K562 (cell line): ENCODE data around the gene ERICH2. TPM values are rescaled to one million over a fixed set of nuclear protein-coding genes. Genes with fewer than 3 reads are reported as not detected.

ENCODE experiments used
- ATAC-seq: fragments of 200-7000 bp; cut with Tn5 transposase; 3 replicates; pipeline ENCODE4 v1.9.1; 2020; ENCODE audit warnings: moderate library complexity
- BruUV-seq: library from RNA; stranded (reverse); fragments of 400-500 nt; replicated peaks from 2 replicates; lab custom pipeline; 2021; lab: Mats Ljungman, UMichigan
- CTCF ChIA-PET: fragments of 300-600 bp; formaldehyde crosslinking; extraction: SDS; loops from one replicate; lab custom pipeline; 2021; ENCODE audit warnings: low intra/inter-chr PET ratio; lab: Yijun Ruan, JAX
- POLR2A ChIA-PET: fragments of 300-600, 350-650 bp; sonication (Branson Sonifier 250); formaldehyde crosslinking; extraction: SDS; loops from one replicate; lab custom pipeline; 2021; ENCODE audit warnings: antibody characterized with exemption, inconsistent platforms; lab: Yijun Ruan, JAX
- DNase-seq, 4 experiments: peaks; one replicate each; pipeline versions ENCODE4 v3.0.0 to v3.0.0-alpha.2; 2011 to 2018; ENCODE audit warnings: low spot score in 3 of 4, mixed read lengths in 3 of 4; ENCODE audit errors: extremely low read depth in 1 of 4
- FAIRE-seq: peaks from 2 replicates; lab custom pipeline; 2011; peaks lifted over from hg19 to GRCh38; lab: Jason Lieb, UNC
- H2AFZ ChIP-seq: 2 replicates; pipeline ENCODE4 v1.6.0; 2011; ENCODE audit warnings: low read depth, low read length, control low read depth, inconsistent platforms
- H3K27ac ChIP-seq: fragments of 200-600 bp; 3 replicates; pipeline ENCODE4 v1.8.0; 2011; ENCODE audit warnings: low read depth, mild to moderate bottlenecking, control low read depth, inconsistent platforms, low read length, moderate library complexity, mixed read lengths; ENCODE audit errors: extremely low read depth
- H3K27me3 ChIP-seq, 2 experiments: fragments of 300-600 bp in 1 of 2; 2 replicates in 1 of 2; 3 replicates in 1 of 2; pipeline versions ENCODE4 v1.6.0 to v1.8.0; 2011; ENCODE audit warnings: inconsistent platforms in 2 of 2, low read length in 2 of 2, mild to moderate bottlenecking in 1 of 2, mixed read lengths in 1 of 2, moderate library complexity in 1 of 2; ENCODE audit not compliant: control insufficient read depth in 2 of 2, insufficient read depth in 2 of 2
- H3K36me3 ChIP-seq: fragments of 300-600 bp; 3 replicates; pipeline ENCODE4 v1.8.0; 2011; ENCODE audit warnings: mild to moderate bottlenecking, low read length, inconsistent platforms; ENCODE audit not compliant: control insufficient read depth, insufficient read depth
- H3K4me1 ChIP-seq, 2 experiments: fragments of 200-600 bp in 1 of 2; replicated peaks in 1 of 2; 2 replicates in 1 of 2; 3 replicates in 1 of 2; pipeline versions ENCODE4 v1.5.1 to v1.8.0; 2011; ENCODE audit warnings: inconsistent platforms in 2 of 2, low read length in 2 of 2, mild to moderate bottlenecking in 1 of 2, mixed read lengths in 1 of 2, moderate library complexity in 1 of 2; ENCODE audit not compliant: control insufficient read depth in 2 of 2, insufficient read depth in 2 of 2
- H3K4me2 ChIP-seq: 2 replicates; pipeline ENCODE4 v1.6.1; 2011; ENCODE audit warnings: low read length, control low read depth, inconsistent platforms, mixed read lengths; ENCODE audit not compliant: insufficient read depth
- H3K4me3 ChIP-seq: fragments of 200-600 bp; sonication (generic), shearing (Covaris generic); 2 replicates; pipeline ENCODE4 v1.5.1; 2016; ENCODE audit warnings: control low read depth, inconsistent platforms
- H3K79me2 ChIP-seq: fragments of 200-600 bp; 3 replicates; pipeline ENCODE4 v1.8.0; 2011; ENCODE audit warnings: low read length, inconsistent platforms; ENCODE audit not compliant: control insufficient read depth, insufficient read depth
- H3K9ac ChIP-seq, 2 experiments: 2 replicates each; pipeline versions ENCODE4 v1.6.0 to v1.6.1; 2011; ENCODE audit warnings: low read depth in 2 of 2, low read length in 2 of 2, control low read depth in 1 of 2, inconsistent platforms in 1 of 2, mild to moderate bottlenecking in 1 of 2, mixed read lengths in 1 of 2; ENCODE audit not compliant: insufficient read depth in 1 of 2
- H3K9me1 ChIP-seq: one replicate; pipeline ENCODE4 v1.6.0; 2011; ENCODE audit warnings: inconsistent platforms, mild to moderate bottlenecking, low read length, moderate library complexity; ENCODE audit not compliant: control insufficient read depth, insufficient read depth
- H3K9me3 ChIP-seq: replicated peaks from 2 replicates; pipeline ENCODE4 v1.5.1; 2011; ENCODE audit warnings: low read depth, low read length, inconsistent platforms; ENCODE audit not compliant: control insufficient read depth, insufficient read depth
- H4K20me1 ChIP-seq: replicated peaks from 2 replicates; pipeline ENCODE4 v1.6.1; 2011; ENCODE audit warnings: low read length, inconsistent platforms, mixed read lengths; ENCODE audit not compliant: control insufficient read depth, insufficient read depth
- ATF3 ChIP-seq, 2 experiments: fragments of 450-650 bp in 1 of 2; sonication (generic) in 1 of 2; formaldehyde crosslinking in 1 of 2; IDR thresholded peaks in 1 of 2; conservative IDR thresholded peaks in 1 of 2; 2 replicates each; pipeline versions ENCODE4 v1.6.1 to v1.8.1; 2016 to 2023; ENCODE audit warnings: mild to moderate bottlenecking in 2 of 2, moderate library complexity in 2 of 2, inconsistent platforms in 1 of 2, missing genetic modification reagents in 1 of 2
- FOXA3 ChIP-seq, 2 experiments: fragments of 450-650 bp in 1 of 2; sonication (generic) in 1 of 2; formaldehyde crosslinking; IDR thresholded peaks in 1 of 2; conservative IDR thresholded peaks in 1 of 2; 2 replicates each; pipeline versions ENCODE4 v1.4.0 to v1.8.0; 2020 to 2022; ENCODE audit warnings: mild to moderate bottlenecking in 2 of 2, missing genetic modification reagents in 1 of 2
- MAX ChIP-seq: sonication (generic); formaldehyde crosslinking; IDR thresholded peaks from 2 replicates; pipeline ENCODE4 v1.9.0; 2022; ENCODE audit warnings: mild to moderate bottlenecking, missing genetic modification reagents
- in situ Hi-C: fragments of 300-500 bp; cut with MboI; formaldehyde crosslinking; loops from 4 replicates; pipeline ENCODE4 v1.15.0; 2018; ENCODE audit warnings: inconsistent platforms, mixed read lengths
- intact Hi-C: fragments of 100-400 bp; cut with micrococcal nuclease; formaldehyde crosslinking; loops from 2 replicates; pipeline ENCODE4 v1.14.2; 2022
- polyA plus RNA-seq, 8 experiments: library from polyadenylated mRNA; depleted of rRNA in 4 of 8; stranded (reverse) in 5 of 8; unstranded in 3 of 8; fragments of >200 nt; fragmentation: Nextera tagmentation in 2 of 8; fragmentation: Illumina TruSeq in 1 of 8; extraction: Ambion mirVana in 2 of 8; extraction: Trizol in 1 of 8; gene quantifications; 2 replicates each; pipeline versions ENCODE4 v1.2.1 to v1.2.3, GENCODE V29; 2011 to 2014; ENCODE audit warnings: inconsistent platforms in 1 of 8, missing spikeins in 1 of 8
- total RNA-seq, 7 experiments: library from RNA; depleted of rRNA in 6 of 7; stranded (reverse); fragments of >200 nt in 6 of 7; fragmentation: Illumina TruSeq in 2 of 7; extraction: Trizol in 2 of 7; gene quantifications; 2 replicates each; pipeline versions ENCODE4 v1.2.1 to v1.2.3, GENCODE V29; 2011 to 2021; ENCODE audit warnings: low replicate concordance in 1 of 7
- TF ChIP-seq, protein P1 (sequence below), 2 experiments: fragments of 450-650 bp; formaldehyde crosslinking in 1 of 2; IDR thresholded peaks; 2 replicates each; pipeline versions ENCODE4 v1.4.0 to v1.6.1; 2014 to 2020; ENCODE audit warnings: mild to moderate bottlenecking in 2 of 2, borderline replicate concordance in 1 of 2, low read depth in 1 of 2
- TF ChIP-seq, protein P2 (sequence below): fragments of 450-650 bp; IDR thresholded peaks from 2 replicates; pipeline ENCODE4 v1.6.1; 2016; ENCODE audit warnings: mild to moderate bottlenecking

The ERICH2 gene
- total and polyA plus RNA-seq, 9 of the 15 experiments (the other 6 are each of a cell fraction or from before 2014, with no cell fraction given) = 0.85 to 2.4 (median 1.6) TPM

- DNase-seq = no peak
- POLR2A ChIA-PET = interaction anchor here (1.6 kb wide), 1 partner anchor 22 kb away, joined by 3 read pairs; no protein-coding TSS in a partner anchor
- Histone ChIP-seq H3K9me1 (no peaks in the 10 kb centered on the region), H2AFZ (no peak overlapping the region), H3K4me1 (no peaks in the 10 kb centered on the region), H3K9me3 (no peaks in the 10 kb centered on the region), H3K36me3 (no peaks in the 10 kb centered on the region), H3K4me3 (no peak overlapping the region), H3K27me3 (no peaks in the 10 kb centered on the region), H3K4me2 (no peak overlapping the region), H3K79me2 (no peaks in the 10 kb centered on the region), H4K20me1 (no peaks in the 10 kb centered on the region), H3K27ac (no peak overlapping the region), H3K9ac (no peak overlapping the region)
- in situ Hi-C loops (no loop called here), intact Hi-C loops (no loop called here)
- no peak for ATAC-seq
- no peak for FAIRE-seq
- CTCF ChIA-PET = no interaction called here
- BruUV-seq = no TSS peak
- TF ChIP-seq ATF3 (IDR thresholded peaks at IDR 0.05) (no peak), ATF3 (CRISPR knock-in tag; conservative IDR thresholded peaks at IDR 0.05) (no peak), MAX (CRISPR knock-in tag) (no peak), FOXA3 (CRISPR knock-in tag; conservative IDR thresholded peaks at IDR 0.05 in 1 of 2, IDR thresholded peaks at IDR 0.05 in 1 of 2) (no peak)
- TF ChIP-seq, protein P1, sequence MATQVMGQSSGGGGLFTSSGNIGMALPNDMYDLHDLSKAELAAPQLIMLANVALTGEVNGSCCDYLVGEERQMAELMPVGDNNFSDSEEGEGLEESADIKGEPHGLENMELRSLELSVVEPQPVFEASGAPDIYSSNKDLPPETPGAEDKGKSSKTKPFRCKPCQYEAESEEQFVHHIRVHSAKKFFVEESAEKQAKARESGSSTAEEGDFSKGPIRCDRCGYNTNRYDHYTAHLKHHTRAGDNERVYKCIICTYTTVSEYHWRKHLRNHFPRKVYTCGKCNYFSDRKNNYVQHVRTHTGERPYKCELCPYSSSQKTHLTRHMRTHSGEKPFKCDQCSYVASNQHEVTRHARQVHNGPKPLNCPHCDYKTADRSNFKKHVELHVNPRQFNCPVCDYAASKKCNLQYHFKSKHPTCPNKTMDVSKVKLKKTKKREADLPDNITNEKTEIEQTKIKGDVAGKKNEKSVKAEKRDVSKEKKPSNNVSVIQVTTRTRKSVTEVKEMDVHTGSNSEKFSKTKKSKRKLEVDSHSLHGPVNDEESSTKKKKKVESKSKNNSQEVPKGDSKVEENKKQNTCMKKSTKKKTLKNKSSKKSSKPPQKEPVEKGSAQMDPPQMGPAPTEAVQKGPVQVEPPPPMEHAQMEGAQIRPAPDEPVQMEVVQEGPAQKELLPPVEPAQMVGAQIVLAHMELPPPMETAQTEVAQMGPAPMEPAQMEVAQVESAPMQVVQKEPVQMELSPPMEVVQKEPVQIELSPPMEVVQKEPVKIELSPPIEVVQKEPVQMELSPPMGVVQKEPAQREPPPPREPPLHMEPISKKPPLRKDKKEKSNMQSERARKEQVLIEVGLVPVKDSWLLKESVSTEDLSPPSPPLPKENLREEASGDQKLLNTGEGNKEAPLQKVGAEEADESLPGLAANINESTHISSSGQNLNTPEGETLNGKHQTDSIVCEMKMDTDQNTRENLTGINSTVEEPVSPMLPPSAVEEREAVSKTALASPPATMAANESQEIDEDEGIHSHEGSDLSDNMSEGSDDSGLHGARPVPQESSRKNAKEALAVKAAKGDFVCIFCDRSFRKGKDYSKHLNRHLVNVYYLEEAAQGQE (IDR thresholded peaks at IDR 0.05; ENCODE audit: borderline replicate concordance) = no peak
- TF ChIP-seq, protein P1 (CRISPR knock-in tag; IDR thresholded peaks at IDR 0.05; ENCODE audit: low read depth) = no peak
- TF ChIP-seq, protein P2, sequence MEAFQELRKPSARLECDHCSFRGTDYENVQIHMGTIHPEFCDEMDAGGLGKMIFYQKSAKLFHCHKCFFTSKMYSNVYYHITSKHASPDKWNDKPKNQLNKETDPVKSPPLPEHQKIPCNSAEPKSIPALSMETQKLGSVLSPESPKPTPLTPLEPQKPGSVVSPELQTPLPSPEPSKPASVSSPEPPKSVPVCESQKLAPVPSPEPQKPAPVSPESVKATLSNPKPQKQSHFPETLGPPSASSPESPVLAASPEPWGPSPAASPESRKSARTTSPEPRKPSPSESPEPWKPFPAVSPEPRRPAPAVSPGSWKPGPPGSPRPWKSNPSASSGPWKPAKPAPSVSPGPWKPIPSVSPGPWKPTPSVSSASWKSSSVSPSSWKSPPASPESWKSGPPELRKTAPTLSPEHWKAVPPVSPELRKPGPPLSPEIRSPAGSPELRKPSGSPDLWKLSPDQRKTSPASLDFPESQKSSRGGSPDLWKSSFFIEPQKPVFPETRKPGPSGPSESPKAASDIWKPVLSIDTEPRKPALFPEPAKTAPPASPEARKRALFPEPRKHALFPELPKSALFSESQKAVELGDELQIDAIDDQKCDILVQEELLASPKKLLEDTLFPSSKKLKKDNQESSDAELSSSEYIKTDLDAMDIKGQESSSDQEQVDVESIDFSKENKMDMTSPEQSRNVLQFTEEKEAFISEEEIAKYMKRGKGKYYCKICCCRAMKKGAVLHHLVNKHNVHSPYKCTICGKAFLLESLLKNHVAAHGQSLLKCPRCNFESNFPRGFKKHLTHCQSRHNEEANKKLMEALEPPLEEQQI = no peak
These were observed 76.1 kb downstream of the ERICH2 start for GRCh38 chr2:170846314-170846713.
